ENCODE data around the gene TRPV3.

- TF ChIP-seq TCF7 (CRISPR knock-in tag; IDR thresholded peaks at IDR 0.05; ENCODE audit: low read depth) = no peak
- TF ChIP-seq, protein P1, sequence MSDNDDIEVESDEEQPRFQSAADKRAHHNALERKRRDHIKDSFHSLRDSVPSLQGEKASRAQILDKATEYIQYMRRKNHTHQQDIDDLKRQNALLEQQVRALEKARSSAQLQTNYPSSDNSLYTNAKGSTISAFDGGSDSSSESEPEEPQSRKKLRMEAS (CRISPR knock-in tag; IDR thresholded peaks at IDR 0.05) = no peak
- no peak for TF ChIP-seq ZMAT4 (CRISPR knock-in tag; IDR thresholded peaks at IDR 0.05)
- no peak for TF ChIP-seq CTCF (IDR thresholded peaks at IDR 0.05)
- TF ChIP-seq RELA (CRISPR knock-in tag; IDR thresholded peaks at IDR 0.05; ENCODE audit: borderline replicate concordance) = no peak
- TF ChIP-seq, protein P2, sequence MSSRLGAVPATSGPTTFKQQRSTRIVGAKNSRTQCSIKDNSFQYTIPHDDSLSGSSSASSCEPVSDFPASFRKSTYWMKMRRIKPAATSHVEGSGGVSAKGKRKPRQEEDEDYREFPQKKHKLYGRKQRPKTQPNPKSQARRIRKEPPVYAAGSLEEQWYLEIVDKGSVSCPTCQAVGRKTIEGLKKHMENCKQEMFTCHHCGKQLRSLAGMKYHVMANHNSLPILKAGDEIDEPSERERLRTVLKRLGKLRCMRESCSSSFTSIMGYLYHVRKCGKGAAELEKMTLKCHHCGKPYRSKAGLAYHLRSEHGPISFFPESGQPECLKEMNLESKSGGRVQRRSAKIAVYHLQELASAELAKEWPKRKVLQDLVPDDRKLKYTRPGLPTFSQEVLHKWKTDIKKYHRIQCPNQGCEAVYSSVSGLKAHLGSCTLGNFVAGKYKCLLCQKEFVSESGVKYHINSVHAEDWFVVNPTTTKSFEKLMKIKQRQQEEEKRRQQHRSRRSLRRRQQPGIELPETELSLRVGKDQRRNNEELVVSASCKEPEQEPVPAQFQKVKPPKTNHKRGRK (CRISPR knock-in tag; IDR thresholded peaks at IDR 0.05; ENCODE audit: borderline replicate concordance) = no peak
- no peak for TF ChIP-seq ZNF232 (CRISPR knock-in tag; IDR thresholded peaks at IDR 0.05)
Measured at GRCh38 chr17:3485481-3486068, 72.0 kb downstream of the TRPV3 start.
